Vagina (tissue), 2 donors: ENCODE results near the gene SLC24A3. TPM values are rescaled to one million over a fixed set of nuclear protein-coding genes. Genes with fewer than 3 reads are reported as not detected.

Experiments used
- DNase-seq, 2 donors: peaks; one replicate each; pipeline ENCODE4 v3.0.0-alpha.2; 2017; ENCODE audit errors: extremely low spot score in 2 of 2
- H3K27ac ChIP-seq: fragments of 200-600 bp; sonication (generic); one replicate; pipeline ENCODE4 v1.5.1; 2019
- H3K27me3 ChIP-seq: fragments of 200-600 bp; sonication (generic); one replicate; pipeline ENCODE4 v1.5.1; 2019
- H3K36me3 ChIP-seq, 2 donors: fragments of 200-600 bp; sonication (generic); one replicate each; pipeline ENCODE4 v1.5.1; 2017 to 2019
- H3K4me1 ChIP-seq: fragments of 200-600 bp; sonication (generic); one replicate; pipeline ENCODE4 v1.5.1; 2019
- H3K4me3 ChIP-seq, 2 donors: fragments of 200-600 bp; sonication (generic); 1 replicate in 1 of 2; 2 replicates in 1 of 2; pipeline ENCODE4 v1.5.1; 2016 to 2019
- H3K9me3 ChIP-seq: fragments of 200-600 bp; sonication (generic); one replicate; pipeline ENCODE4 v1.5.1; 2019
- CTCF ChIP-seq, 3 experiments: fragments of 450-650 bp in 2 of 3; fragments of 200-600 bp in 1 of 3; sonication (generic) in 1 of 3; IDR thresholded peaks; one replicate each; pipeline ENCODE4 v1.5.1; 2017 to 2019; ENCODE audit warnings: antibody characterized with exemption in 3 of 3, mild to moderate bottlenecking in 2 of 3, moderate library complexity in 2 of 3
- POLR2A ChIP-seq, 2 donors: fragments of 450-650 bp; IDR thresholded peaks; one replicate each; pipeline ENCODE4 v1.6.1; 2017; ENCODE audit warnings: antibody characterized with exemption in 2 of 2, mild to moderate bottlenecking in 2 of 2, moderate library complexity in 2 of 2
- POLR2AphosphoS5 ChIP-seq, 2 donors: sonication (generic); formaldehyde crosslinking; IDR thresholded peaks; one replicate each; pipeline ENCODE4 v1.9.0; 2017; ENCODE audit warnings: antibody characterized with exemption in 2 of 2, mild to moderate bottlenecking in 2 of 2, low read depth in 1 of 2; ENCODE audit not compliant: insufficient read depth in 1 of 2
- intact Hi-C: fragments of 100-400 bp; cut with DNase I; formaldehyde crosslinking; loops from one replicate; pipeline ENCODE4 v1.15.1; 2023
- total RNA-seq: library from RNA; depleted of rRNA; stranded (reverse); fragments of >200 nt; gene quantifications from one replicate; pipeline ENCODE4 v1.2.3, GENCODE V29; 2016

The SLC24A3 gene
- total RNA-seq, 1 donor from 2014 or later, result 12.3 TPM

GRCh38 chr20:19256906-19257595, 44.6 kb downstream of the SLC24A3 start:
- Histone ChIP-seq H3K36me3 (no peaks in the 10 kb centered on the region), H3K27me3 (no peaks in the 10 kb centered on the region), H3K9me3 (no peaks in the 10 kb centered on the region), H3K27ac (no peak overlapping the region), H3K4me1 (peaks cover 44% of the 10 kb centered on the region), H3K4me3 (no peak overlapping the region)
- peak in 1 of 2 donors; percentile 78 for DNase-seq
- intact Hi-C loops, result no loop called here
- TF ChIP-seq POLR2AphosphoS5 (IDR thresholded peaks at IDR 0.05; ENCODE audit: insufficient read depth in 1 of 2, low read depth in 1 of 2) (no peak), POLR2A (IDR thresholded peaks at IDR 0.05) (no peak), CTCF (IDR thresholded peaks at IDR 0.05) (no peak)

- TF ChIP-seq POLR2A (IDR thresholded peaks at IDR 0.05) (no peak), CTCF (IDR thresholded peaks at IDR 0.05) (no peak), POLR2AphosphoS5 (IDR thresholded peaks at IDR 0.05; ENCODE audit: insufficient read depth in 1 of 2, low read depth in 1 of 2) (no peak)
- peaks cover 42% of the 10 kb centered on the region for H3K4me1 ChIP-seq
- H3K9me3 ChIP-seq, result no peaks in the 10 kb centered on the region
- DNase-seq, result peak in 1 of 2 donors; percentile 60
- H3K4me3 ChIP-seq, result no peak overlapping the region
- H3K27me3 ChIP-seq, result no peaks in the 10 kb centered on the region
- no peak overlapping the region for H3K27ac ChIP-seq
- H3K36me3 ChIP-seq, result no peaks in the 10 kb centered on the region
- intact Hi-C loops, result no loop called here
These were observed 45.4 kb downstream of the SLC24A3 start for GRCh38 chr20:19257865-19258264.

GRCh38 chr20:19259141-19259591, 46.7 kb downstream of the SLC24A3 start:
- TF ChIP-seq POLR2A (IDR thresholded peaks at IDR 0.05) (no peak), POLR2AphosphoS5 (IDR thresholded peaks at IDR 0.05; ENCODE audit: insufficient read depth in 1 of 2, low read depth in 1 of 2) (no peak), CTCF (IDR thresholded peaks at IDR 0.05) (no peak)
- H3K27me3 ChIP-seq, result no peaks in the 10 kb centered on the region
- H3K36me3 ChIP-seq, result no peaks in the 10 kb centered on the region
- H3K4me3 ChIP-seq, result no peak overlapping the region
- no peak overlapping the region for H3K27ac ChIP-seq
- H3K9me3 ChIP-seq, result no peaks in the 10 kb centered on the region
- DNase-seq, result peak in 1 of 2 donors; percentile 79
- H3K4me1 ChIP-seq, result peaks cover 29% of the 10 kb centered on the region
- intact Hi-C loops, result no loop called here

- H3K4me3 ChIP-seq, result no peak overlapping the region
- no peak overlapping the region for H3K27ac ChIP-seq
- peak in 1 of 2 donors; percentile 74 for DNase-seq
- TF ChIP-seq POLR2AphosphoS5 (IDR thresholded peaks at IDR 0.05; ENCODE audit: insufficient read depth in 1 of 2, low read depth in 1 of 2), result no peak
- no peak for TF ChIP-seq CTCF (IDR thresholded peaks at IDR 0.05)
- TF ChIP-seq POLR2A (IDR thresholded peaks at IDR 0.05), result no peak
- H3K4me1 ChIP-seq, result peaks cover 15% of the 10 kb centered on the region
- intact Hi-C loops, result no loop called here
- no peaks in the 10 kb centered on the region for H3K36me3 ChIP-seq
- no peaks in the 10 kb centered on the region for H3K9me3 ChIP-seq
- no peaks in the 10 kb centered on the region for H3K27me3 ChIP-seq
These were observed 48.1 kb downstream of the SLC24A3 start for GRCh38 chr20:19260412-19261090.

GRCh38 chr20:19264191-19264590, 51.7 kb downstream of the SLC24A3 start:
- H3K27ac ChIP-seq, result no peak overlapping the region
- intact Hi-C loops, result no loop called here
- H3K36me3 ChIP-seq, result no peaks in the 10 kb centered on the region
- H3K4me1 ChIP-seq, result no peaks in the 10 kb centered on the region
- no peak overlapping the region for H3K4me3 ChIP-seq
- H3K9me3 ChIP-seq, result no peaks in the 10 kb centered on the region
- H3K27me3 ChIP-seq, result no peaks in the 10 kb centered on the region
- no peak for TF ChIP-seq POLR2A (IDR thresholded peaks at IDR 0.05)
- no peak for TF ChIP-seq POLR2AphosphoS5 (IDR thresholded peaks at IDR 0.05; ENCODE audit: insufficient read depth in 1 of 2, low read depth in 1 of 2)
- TF ChIP-seq CTCF (IDR thresholded peaks at IDR 0.05), result no peak
- peak in 1 of 2 donors; percentile 70 for DNase-seq
